Activated CD4-positive, alpha-beta T cell treated with anti-CD3 and anti-CD28 coated beads, Interleukin-2, amount 10 ng/mL, durations not matched to agents 24 days and 14 days (primary cell): ENCODE data around the gene AGAP9. TPM values are rescaled to one million over a fixed set of nuclear protein-coding genes. Genes with fewer than 3 reads are reported as not detected.
"Not testable (repeated sequence)": the region's sequence is repeated elsewhere in the genome, so short reads cannot be mapped to it uniquely, and the experiment has no call there.

Experiments
- DNase-seq: peaks from one replicate; pipeline ENCODE4 v3.0.0; 2022
- H3K27ac Mint-ChIP-seq: one replicate; pipeline ENCODE4 v1.8.0; 2022; ENCODE audit warnings: mild to moderate bottlenecking, mixed read lengths
- H3K27me3 Mint-ChIP-seq: one replicate; pipeline ENCODE4 v1.8.0; 2022; ENCODE audit warnings: mixed read lengths
- H3K36me3 Mint-ChIP-seq: one replicate; pipeline ENCODE4 v1.8.0; 2022; ENCODE audit warnings: low read depth, mild to moderate bottlenecking, mixed read lengths
- H3K4me1 Mint-ChIP-seq: one replicate; pipeline ENCODE4 v1.8.0; 2021; ENCODE audit warnings: mixed read lengths
- H3K4me3 Mint-ChIP-seq: one replicate; pipeline ENCODE4 v1.8.0; 2022; ENCODE audit warnings: mild to moderate bottlenecking, moderate library complexity, mixed read lengths
- H3K9me3 Mint-ChIP-seq: one replicate; pipeline ENCODE4 v1.8.0; 2021; ENCODE audit warnings: mixed read lengths
- intact Hi-C: fragments of 100-400 bp; cut with micrococcal nuclease; formaldehyde crosslinking; loops from one replicate; pipeline ENCODE4 v1.15.1; 2023
- total RNA-seq: library from RNA; stranded (reverse); gene quantifications from 2 replicates; pipeline ENCODE4 v1.2.3, GENCODE V29; 2022

AGAP9 gene
- total RNA-seq, 1 donor from 2014 or later = 9.8 TPM

DNA sequence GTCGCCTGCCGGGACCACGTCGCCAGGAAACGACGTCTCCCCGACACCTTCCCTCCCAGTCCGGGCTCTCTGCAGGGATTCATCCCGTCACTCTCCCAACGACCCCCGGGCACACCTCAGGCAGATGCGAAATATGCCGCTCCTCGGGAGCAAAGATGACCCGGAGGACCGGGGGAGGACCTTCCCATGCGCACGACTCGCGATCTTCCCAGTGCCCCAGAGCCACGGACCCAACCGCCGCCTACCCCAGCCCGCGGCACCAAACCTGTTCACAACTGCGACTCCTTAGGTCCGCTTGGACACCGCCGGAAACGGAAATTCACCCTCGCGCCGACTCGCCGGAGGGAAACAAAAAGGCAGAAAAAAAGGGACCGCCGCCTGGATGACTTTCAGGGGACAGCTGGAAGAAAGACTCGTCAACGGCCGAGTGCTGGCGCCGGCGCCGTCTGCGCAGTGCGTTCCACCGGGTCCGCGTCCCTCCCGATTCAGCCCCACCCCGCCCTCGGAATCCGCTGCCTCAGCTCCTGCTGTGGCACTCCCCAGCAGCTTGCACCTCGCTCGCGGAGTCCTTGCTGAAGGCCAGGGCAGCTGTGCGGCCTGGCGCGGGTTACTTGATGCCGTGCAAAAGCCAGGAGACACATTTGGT, 29.9 kb upstream of the AGAP9 start:
- peaks cover 11% of the 10 kb centered on the region for H3K27me3 Mint-ChIP-seq
- peak; percentile 94 for DNase-seq

GRCh38 chr10:47552719-47553118, 29.3 kb upstream of the AGAP9 start:
- intact Hi-C loops, H3K4me1 Mint-ChIP-seq, H3K9me3 Mint-ChIP-seq, H3K27me3 Mint-ChIP-seq, H3K36me3 Mint-ChIP-seq: not testable (repeated sequence)
- peak; percentile 83 for DNase-seq
- peak overlapping the region; percentile 90 for H3K27ac Mint-ChIP-seq
- H3K4me3 Mint-ChIP-seq = peak overlapping the region; percentile 95

More for the DNA sequence above, 29.9 kb upstream of the AGAP9 start:
- H3K4me1 Mint-ChIP-seq, intact Hi-C loops, H3K36me3 Mint-ChIP-seq, H3K9me3 Mint-ChIP-seq: not testable (repeated sequence)
- Mint-ChIP-seq H3K4me3 (peak overlapping the region; percentile 95), H3K27ac (peak overlapping the region; percentile 90)

DNA sequence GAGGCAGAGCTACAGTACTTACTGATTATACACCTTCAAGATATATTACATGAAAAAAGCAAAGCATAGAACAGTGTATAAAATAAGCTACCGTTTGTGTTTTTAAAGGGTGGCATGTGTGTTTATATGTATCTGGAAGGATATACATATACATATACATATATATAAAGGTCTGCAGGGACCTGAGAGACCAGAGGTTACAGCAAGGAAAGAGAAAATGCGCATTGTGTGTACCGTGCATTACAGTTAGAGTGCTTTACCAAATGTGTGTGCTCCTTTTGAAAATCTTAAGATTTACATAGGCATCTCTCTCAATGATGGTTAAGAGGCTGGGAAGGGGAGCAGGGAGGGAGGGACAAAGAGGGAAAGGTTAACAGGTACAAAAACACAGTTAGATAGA, 23.8 kb upstream of the AGAP9 start:
- H3K27ac Mint-ChIP-seq, DNase-seq, H3K36me3 Mint-ChIP-seq, H3K27me3 Mint-ChIP-seq, H3K4me1 Mint-ChIP-seq, H3K4me3 Mint-ChIP-seq, intact Hi-C loops, H3K9me3 Mint-ChIP-seq: not testable (repeated sequence)

- H3K9me3 Mint-ChIP-seq, H3K36me3 Mint-ChIP-seq, H3K4me1 Mint-ChIP-seq, H3K27ac Mint-ChIP-seq, intact Hi-C loops, H3K4me3 Mint-ChIP-seq, H3K27me3 Mint-ChIP-seq, DNase-seq: not testable (repeated sequence)
Observed at GRCh38 chr10:47536430-47536829, 13.0 kb upstream of the AGAP9 start.

GRCh38 chr10:47502313-47502712, 21.1 kb downstream of the AGAP9 start:
- DNase-seq, H3K9me3 Mint-ChIP-seq, H3K27ac Mint-ChIP-seq, H3K4me3 Mint-ChIP-seq, intact Hi-C loops, H3K36me3 Mint-ChIP-seq, H3K4me1 Mint-ChIP-seq, H3K27me3 Mint-ChIP-seq: not testable (repeated sequence)

DNA sequence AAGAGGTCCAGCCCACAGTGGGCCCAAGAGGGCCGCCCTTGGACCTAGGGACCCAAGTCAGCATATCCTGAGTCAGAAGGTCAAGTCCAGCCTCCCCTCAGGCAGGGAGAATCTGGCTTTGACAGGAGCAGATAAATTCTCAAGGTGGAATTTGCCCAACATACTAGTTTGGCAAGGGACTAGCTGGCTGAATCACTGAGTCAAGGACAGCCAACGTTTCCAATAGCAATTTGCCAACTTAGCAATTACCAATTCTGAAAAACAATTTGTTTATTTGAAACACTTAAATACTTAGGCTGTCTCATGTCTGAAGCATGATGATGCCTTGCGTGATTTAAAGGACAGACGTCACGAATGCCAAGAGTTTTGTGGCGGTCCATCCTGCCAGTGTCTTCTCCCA, 29.2 kb downstream of the AGAP9 start:
- DNase-seq = peak; percentile 2
- H3K27me3 Mint-ChIP-seq, H3K27ac Mint-ChIP-seq, H3K9me3 Mint-ChIP-seq, H3K4me1 Mint-ChIP-seq, intact Hi-C loops, H3K36me3 Mint-ChIP-seq, H3K4me3 Mint-ChIP-seq: not testable (repeated sequence)

DNA sequence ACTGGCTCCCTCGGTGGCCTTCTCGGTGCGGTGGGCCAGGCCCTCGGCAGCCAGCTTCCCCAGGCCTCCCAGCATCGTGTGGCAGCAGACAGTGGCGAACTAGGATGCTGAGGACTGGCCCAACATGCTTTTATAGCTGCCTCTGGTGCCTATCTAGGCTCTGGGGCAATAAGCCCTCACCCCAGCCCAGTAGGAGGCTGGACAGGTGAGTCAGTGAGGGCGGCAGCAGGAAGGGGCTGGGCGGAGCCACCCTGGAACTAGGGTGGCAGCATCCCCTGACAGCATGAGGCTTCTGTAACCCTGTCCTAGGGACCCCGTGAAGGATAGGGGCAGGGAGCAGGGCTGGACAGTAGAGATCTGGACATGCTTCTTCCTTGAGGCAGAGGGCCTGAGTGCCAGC, 31.8 kb downstream of the AGAP9 start, which contains the start of gene FAM25G:
FAM25G (minus strand) TSS at position 101 of the 400 bp plus-strand sequence; CDS start at position 75, 26 bp downstream.
- H3K4me3 Mint-ChIP-seq, H3K27me3 Mint-ChIP-seq, H3K27ac Mint-ChIP-seq, H3K4me1 Mint-ChIP-seq, intact Hi-C loops, H3K9me3 Mint-ChIP-seq, H3K36me3 Mint-ChIP-seq: not testable (repeated sequence)
- peak; percentile 25 for DNase-seq

GRCh38 chr10:47489630-47490029, 33.8 kb downstream of the AGAP9 start:
- H3K27me3 Mint-ChIP-seq, intact Hi-C loops, H3K27ac Mint-ChIP-seq, H3K4me3 Mint-ChIP-seq, H3K36me3 Mint-ChIP-seq, H3K9me3 Mint-ChIP-seq, H3K4me1 Mint-ChIP-seq: not testable (repeated sequence)
- peak; percentile 9 for DNase-seq

GRCh38 chr10:47485943-47486342, 37.5 kb downstream of the AGAP9 start:
- DNase-seq, intact Hi-C loops, H3K4me1 Mint-ChIP-seq: not testable (repeated sequence)

DNA sequence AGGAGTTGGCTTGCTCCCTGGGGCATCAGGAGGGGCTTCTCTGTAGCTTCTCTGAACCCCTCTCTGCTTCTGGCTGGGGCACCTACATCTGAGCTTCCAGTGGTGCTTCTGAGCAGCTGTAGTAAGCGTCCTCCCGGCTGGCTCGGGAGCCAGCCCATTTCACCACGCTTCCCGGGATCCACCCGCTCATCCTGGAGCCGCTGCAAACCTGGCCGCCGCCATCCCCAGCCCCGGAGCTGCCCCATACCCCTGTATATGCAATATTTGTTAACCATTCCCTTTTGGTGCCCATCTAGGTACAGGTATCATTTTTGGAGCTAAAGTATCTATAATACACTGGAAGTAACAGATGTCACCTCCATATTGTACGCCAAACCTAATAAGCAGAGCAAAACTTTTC, 38.7 kb downstream of the AGAP9 start:
- H3K9me3 Mint-ChIP-seq, H3K27me3 Mint-ChIP-seq, H3K27ac Mint-ChIP-seq, H3K4me1 Mint-ChIP-seq, intact Hi-C loops, H3K4me3 Mint-ChIP-seq, H3K36me3 Mint-ChIP-seq: not testable (repeated sequence)
- peak; percentile 19 for DNase-seq

More at GRCh38 chr10:47485943-47486342, 37.5 kb downstream of the AGAP9 start:
- H3K27me3 Mint-ChIP-seq, H3K4me3 Mint-ChIP-seq, H3K9me3 Mint-ChIP-seq, H3K27ac Mint-ChIP-seq, H3K36me3 Mint-ChIP-seq: not testable (repeated sequence)

- DNase-seq, H3K9me3 Mint-ChIP-seq, intact Hi-C loops, H3K36me3 Mint-ChIP-seq, H3K4me3 Mint-ChIP-seq, H3K4me1 Mint-ChIP-seq, H3K27me3 Mint-ChIP-seq, H3K27ac Mint-ChIP-seq: not testable (repeated sequence)
Observed at GRCh38 chr10:47483923-47484322, 39.5 kb downstream of the AGAP9 start, which contains the start of gene ANXA8. TSS of gene ANXA8 (minus strand) at chr10:47484115. CDS start at chr10:47483933, 182 bp downstream.

GRCh38 chr10:47482367-47482766, 41.1 kb downstream of the AGAP9 start:
- H3K4me1 Mint-ChIP-seq, H3K36me3 Mint-ChIP-seq, H3K9me3 Mint-ChIP-seq, intact Hi-C loops, DNase-seq, H3K4me3 Mint-ChIP-seq, H3K27me3 Mint-ChIP-seq, H3K27ac Mint-ChIP-seq: not testable (repeated sequence)

GRCh38 chr10:47481768-47482181, 41.7 kb downstream of the AGAP9 start:
- H3K4me3 Mint-ChIP-seq, DNase-seq, H3K27ac Mint-ChIP-seq, intact Hi-C loops, H3K9me3 Mint-ChIP-seq, H3K4me1 Mint-ChIP-seq, H3K27me3 Mint-ChIP-seq, H3K36me3 Mint-ChIP-seq: not testable (repeated sequence)

DNA sequence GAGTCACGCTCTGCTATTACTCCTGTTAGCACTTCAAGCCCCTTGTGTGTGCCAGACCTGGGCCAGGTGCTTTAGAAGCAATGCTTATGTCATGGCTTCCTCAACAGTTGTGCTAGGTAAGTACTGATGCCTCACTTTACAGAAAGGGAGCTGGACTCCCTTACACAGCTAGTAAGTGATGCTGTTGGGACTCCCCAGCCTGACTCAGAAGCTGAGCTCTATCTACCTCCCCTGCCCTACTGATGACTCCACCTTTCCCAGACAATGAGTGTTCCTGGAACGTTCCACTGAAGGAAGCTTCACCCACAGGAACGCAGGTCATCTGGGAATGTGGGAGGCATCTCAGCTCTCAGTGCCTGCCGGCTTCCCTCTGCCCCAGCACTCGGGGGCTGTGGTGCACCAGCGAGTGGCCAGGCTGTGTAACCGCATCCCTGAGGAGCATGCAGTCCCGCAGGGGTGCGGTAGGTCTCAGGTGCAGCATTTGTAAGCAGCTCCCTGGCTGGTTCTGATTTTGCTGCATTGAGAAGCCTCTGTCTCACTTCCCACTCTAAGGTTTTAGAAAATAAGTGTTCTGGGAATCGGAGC, 42.2 kb downstream of the AGAP9 start:
- H3K4me3 Mint-ChIP-seq, H3K36me3 Mint-ChIP-seq, H3K9me3 Mint-ChIP-seq, H3K27ac Mint-ChIP-seq, DNase-seq, H3K27me3 Mint-ChIP-seq, H3K4me1 Mint-ChIP-seq, intact Hi-C loops: not testable (repeated sequence)

DNA sequence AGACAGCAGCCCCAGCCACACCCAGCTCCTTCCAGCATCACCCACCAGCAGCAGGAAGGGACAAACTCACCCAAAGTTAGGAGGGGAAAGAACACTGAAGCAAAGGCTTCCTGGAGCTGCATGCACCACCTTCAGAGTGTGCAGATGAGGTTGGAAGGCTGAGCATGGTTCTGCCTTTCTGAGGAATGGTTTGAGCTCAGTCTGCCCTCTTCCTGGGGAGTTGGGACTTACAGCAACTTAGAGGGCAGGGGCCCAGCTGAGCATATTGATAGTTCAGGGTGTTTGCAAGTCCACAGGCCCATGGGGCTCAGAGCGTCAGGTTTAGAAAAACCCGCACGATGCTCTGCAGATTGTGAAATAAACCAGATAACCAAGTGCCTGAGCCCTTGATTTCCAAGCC, 43.3 kb downstream of the AGAP9 start:
- H3K9me3 Mint-ChIP-seq, H3K36me3 Mint-ChIP-seq, H3K27ac Mint-ChIP-seq, H3K27me3 Mint-ChIP-seq, H3K4me1 Mint-ChIP-seq, intact Hi-C loops, H3K4me3 Mint-ChIP-seq, DNase-seq: not testable (repeated sequence)
